SK-N-SH (cell line): Measurements from ENCODE around the gene NR6A1. TPM values are rescaled to one million over a fixed set of nuclear protein-coding genes. Genes with fewer than 3 reads are reported as not detected.

ENCODE experiments used
- CTCF ChIA-PET: fragments of 300-600, 350-600 bp; formaldehyde crosslinking; extraction: SDS; loops from one replicate; lab custom pipeline; 2021; lab: Yijun Ruan, JAX
- POLR2A ChIA-PET: fragments of 350-600 bp; sonication (Branson Sonifier 250); formaldehyde crosslinking; extraction: SDS; loops from one replicate; lab custom pipeline; 2020; ENCODE audit warnings: antibody characterized with exemption, inconsistent platforms; lab: Yijun Ruan, JAX
- DNase-seq: peaks from one replicate; pipeline ENCODE4 v3.0.0; 2012
- H2AFZ ChIP-seq: fragments of 200-600 bp; sonication (generic); 2 replicates; pipeline ENCODE4 v1.8.1; 2016; ENCODE audit warnings: antibody characterized with exemption, mild to moderate bottlenecking, low read depth
- H3F3A ChIP-seq: fragments of 200-600 bp; sonication (generic); replicated peaks from 2 replicates; pipeline ENCODE3; 2016; ENCODE audit warnings: antibody characterized with exemption, mild to moderate bottlenecking; ENCODE audit not compliant: insufficient read depth
- H3K27ac ChIP-seq, 2 experiments: fragments of 200-500 bp in 1 of 2; fragments of 200-600 bp in 1 of 2; sonication (Bioruptor generic) in 1 of 2; sonication (generic), shearing (Covaris generic) in 1 of 2; 2 replicates each; pipeline versions ENCODE4 v1.5.1 to v1.6.1; 2014 to 2016; ENCODE audit warnings: low read depth in 2 of 2, inconsistent platforms in 1 of 2, low read length in 1 of 2, mild to moderate bottlenecking in 1 of 2, mixed read lengths in 1 of 2
- H3K27me3 ChIP-seq: fragments of 200-600 bp; sonication (generic), shearing (Covaris generic); 2 replicates; pipeline ENCODE4 v1.6.1; 2016; ENCODE audit warnings: mixed run types; ENCODE audit not compliant: insufficient read depth
- H3K36me3 ChIP-seq, 2 experiments: fragments of 200-500 bp in 1 of 2; fragments of 200-600 bp in 1 of 2; sonication (Bioruptor generic) in 1 of 2; sonication (generic) in 1 of 2; replicated peaks in 1 of 2; 2 replicates each; pipeline versions ENCODE3 to v1.5.1; 2014 to 2016; ENCODE audit warnings: low read length in 1 of 2, mild to moderate bottlenecking in 1 of 2; ENCODE audit not compliant: insufficient read depth in 2 of 2, control insufficient read depth in 1 of 2
- H3K4me1 ChIP-seq, 2 experiments: fragments of 200-500 bp in 1 of 2; fragments of 200-600 bp in 1 of 2; sonication (Bioruptor generic) in 1 of 2; sonication (generic), shearing (Covaris generic) in 1 of 2; 2 replicates each; pipeline versions ENCODE4 v1.5.1 to v1.6.1; 2014 to 2016; ENCODE audit warnings: low read depth in 1 of 2, low read length in 1 of 2, mixed run types in 1 of 2; ENCODE audit not compliant: insufficient read depth in 2 of 2, control insufficient read depth in 1 of 2
- H3K4me2 ChIP-seq: fragments of 200-600 bp; sonication (generic), shearing (Covaris generic); 2 replicates; pipeline ENCODE4 v1.6.1; 2017; ENCODE audit warnings: mixed run types
- H3K4me3 ChIP-seq, 2 experiments: fragments of 200-500 bp in 1 of 2; fragments of 200-600 bp in 1 of 2; sonication (Bioruptor generic) in 1 of 2; sonication (generic), shearing (Covaris generic) in 1 of 2; 2 replicates each; pipeline versions ENCODE4 v1.5.1 to v1.8.1; 2014 to 2016; ENCODE audit warnings: low read depth in 2 of 2, inconsistent platforms in 1 of 2, low read length in 1 of 2, mild to moderate bottlenecking in 1 of 2, mixed read lengths in 1 of 2, moderate library complexity in 1 of 2
- H3K79me2 ChIP-seq: fragments of 200-600 bp; sonication (generic); 2 replicates; pipeline ENCODE4 v1.8.1; 2017; ENCODE audit warnings: mild to moderate bottlenecking; ENCODE audit not compliant: insufficient read depth
- H3K9ac ChIP-seq: fragments of 200-600 bp; sonication (generic); 2 replicates; pipeline ENCODE4 v1.6.1; 2017; ENCODE audit warnings: mixed run types
- H3K9me2 ChIP-seq: fragments of 200-600 bp; sonication (generic); 2 replicates; pipeline ENCODE4 v1.6.1; 2017; ENCODE audit warnings: mixed run types
- H3K9me3 ChIP-seq: fragments of 200-600 bp; sonication (generic); 2 replicates; pipeline ENCODE4 v1.6.1; 2017; ENCODE audit warnings: mixed run types, mild to moderate bottlenecking, moderate library complexity
- H4K20me1 ChIP-seq: fragments of 200-600 bp; sonication (generic); 2 replicates; pipeline ENCODE4 v1.6.1; 2017; ENCODE audit warnings: mild to moderate bottlenecking, mixed run types; ENCODE audit not compliant: insufficient read depth
- CHD2 ChIP-seq: fragments of 150-350 bp; IDR thresholded peaks from 2 replicates; pipeline ENCODE4 v1.6.1; 2018; ENCODE audit warnings: low read length; ENCODE audit not compliant: partially characterized antibody
- CTCF ChIP-seq: fragments of 200-600 bp; sonication (generic); IDR thresholded peaks from 2 replicates; pipeline ENCODE4 v1.6.1; 2017; ENCODE audit warnings: antibody characterized with exemption, mild to moderate bottlenecking, moderate library complexity
- ELF1 ChIP-seq: IDR thresholded peaks from 2 replicates; pipeline ENCODE4 v1.4.0; 2012
- EZH2phosphoT487 ChIP-seq: fragments of 200-600 bp; sonication (generic); IDR thresholded peaks from 2 replicates; pipeline ENCODE4 v1.6.1; 2017; ENCODE audit warnings: low read depth, mixed run types, mild to moderate bottlenecking, antibody characterized with exemption, moderate library complexity, borderline replicate concordance
- FOXJ3 ChIP-seq: sonication (generic); formaldehyde crosslinking; IDR thresholded peaks from 2 replicates; pipeline ENCODE4 v1.5.1; 2020; ENCODE audit warnings: mild to moderate bottlenecking, missing genetic modification reagents
- FOXM1 ChIP-seq: IDR thresholded peaks from 2 replicates; pipeline ENCODE4 v1.4.0; 2012; ENCODE audit warnings: low read depth, mild to moderate bottlenecking
- MAX ChIP-seq: IDR thresholded peaks from 2 replicates; pipeline ENCODE4 v1.4.0; 2012; ENCODE audit warnings: low read depth
- NRF1 ChIP-seq: IDR thresholded peaks from 2 replicates; pipeline ENCODE4 v1.6.1; 2012; ENCODE audit warnings: low read depth, mild to moderate bottlenecking, low read length
- PBX3 ChIP-seq: IDR thresholded peaks from 2 replicates; pipeline ENCODE4; 2012
- RAD21 ChIP-seq: IDR thresholded peaks from 2 replicates; pipeline ENCODE4 v1.6.1; 2012; ENCODE audit warnings: mild to moderate bottlenecking, low read length
- RXRA ChIP-seq: IDR thresholded peaks from 2 replicates; pipeline ENCODE4 v1.4.0; 2012; ENCODE audit warnings: low read depth, mild to moderate bottlenecking, borderline replicate concordance
- SIN3A ChIP-seq: IDR thresholded peaks from 2 replicates; pipeline ENCODE4 v1.6.1; 2012; ENCODE audit warnings: low read depth, mild to moderate bottlenecking, low read length, moderate library complexity, borderline replicate concordance
- TEAD4 ChIP-seq: IDR thresholded peaks from 2 replicates; pipeline ENCODE4 v1.4.0; 2012; ENCODE audit warnings: mild to moderate bottlenecking, borderline replicate concordance; ENCODE audit not compliant: insufficient read depth
- USF1 ChIP-seq: IDR thresholded peaks from 2 replicates; pipeline ENCODE4 v1.4.0; 2012; ENCODE audit warnings: low read depth, borderline replicate concordance
- YY1 ChIP-seq: IDR thresholded peaks from 2 replicates; pipeline ENCODE4 v1.4.0; 2012; ENCODE audit warnings: low read depth, mild to moderate bottlenecking
- WGBS: methylation state at CpG from one replicate; pipeline ENCODE4 v1.1.6; 2017; ENCODE audit warnings: low lambda C conversion rate; 5-methylcytosine and 5-hydroxymethylcytosine counted together
- polyA plus RNA-seq, 3 experiments: library from polyadenylated mRNA; depleted of rRNA; stranded (reverse); fragments of >200 nt; gene quantifications; 2 replicates each; pipeline ENCODE4 v1.2.3, GENCODE V29; 2012

NR6A1 gene
- polyA plus RNA-seq, 1 of the 3 experiments (the other 2 are of a cell fraction), result 1.2 TPM

- TF ChIP-seq CTCF (no peak), PBX3 (no peak)
Measured at GRCh38 chr9:124487260-124488182, 283.6 kb downstream of the NR6A1 start (continued).

- CTCF ChIA-PET, result interaction anchor here (1.0 to 1.5 kb wide), 3 partner anchors 50 to 94 kb away, joined by 3 read pairs; no protein-coding TSS in a partner anchor
- no peak for DNase-seq
- Histone ChIP-seq H3K9me2 (no peaks in the 10 kb centered on the region), H3K36me3 (no peaks in the 10 kb centered on the region)
- WGBS, result 70% methylated on average over 14 of the region's 17 CpGs
- TF ChIP-seq TEAD4 (no peak), NRF1 (no peak)
- TF ChIP-seq, all 33 proteins: peak for 0
- Histone ChIP-seq H3K4me2 (no peak overlapping the region), H3K9ac (no peak overlapping the region), H3K27ac (no peak overlapping the region), H3K4me1 (no peaks in the 10 kb centered on the region; a peak in 1 of 4 replicates), H3K79me2 (no peaks in the 10 kb centered on the region), H3K27me3 (no peaks in the 10 kb centered on the region; the same call in 1 of the 2 replicates), H2AFZ (no peak overlapping the region), H3F3A (no peaks in the 10 kb centered on the region), H4K20me1 (no peaks in the 10 kb centered on the region), H3K4me3 (no peak overlapping the region), H3K9me3 (no peaks in the 10 kb centered on the region)
- POLR2A ChIA-PET, result interaction anchor here (1.2 kb wide), 1 partner anchor 25 kb away, joined by 3 read pairs; no protein-coding TSS in a partner anchor
Measured at GRCh38 chr9:124486778-124487259, 284.3 kb downstream of the NR6A1 start.

- H3K27me3 ChIP-seq, result no peaks in the 10 kb centered on the region; the same call in 1 of the 2 replicates
- WGBS, result 83% methylated on average over 8 of the region's 15 CpGs
- no peak overlapping the region for H3K27ac ChIP-seq
- DNase-seq, result no peak
- H3K79me2 ChIP-seq, result no peaks in the 10 kb centered on the region
- no peaks in the 10 kb centered on the region for H4K20me1 ChIP-seq
- ChIA-PET POLR2A (no interaction called here), CTCF (interaction anchor here (1.2 to 1.5 kb wide), 3 partner anchors 11 to 51 kb away, joined by 3 to 4 read pairs (median 3); no protein-coding TSS in a partner anchor)
- no peak overlapping the region for H3K4me2 ChIP-seq
- H3K4me3 ChIP-seq, result no peak overlapping the region
- H3K9me2 ChIP-seq, result no peaks in the 10 kb centered on the region
- no peaks in the 10 kb centered on the region for H3F3A ChIP-seq
- no peak overlapping the region for H3K9ac ChIP-seq
- H3K36me3 ChIP-seq, result no peaks in the 10 kb centered on the region
- H3K4me1 ChIP-seq, result no peaks in the 10 kb centered on the region; a peak in 1 of 4 replicates
- H3K9me3 ChIP-seq, result no peaks in the 10 kb centered on the region
- no peak overlapping the region for H2AFZ ChIP-seq
- no peak for TF ChIP-seq CTCF
- no peak for TF ChIP-seq USF1
- TF ChIP-seq RAD21, result no peak
- no peak for TF ChIP-seq PBX3
- no peak for TF ChIP-seq FOXM1
- TF ChIP-seq RXRA, result no peak
- TF ChIP-seq MAX, result no peak
- TF ChIP-seq SIN3A, result no peak
- no peak for TF ChIP-seq EZH2phosphoT487
- no peak for TF ChIP-seq NRF1
- no peak for TF ChIP-seq TEAD4
- TF ChIP-seq YY1, result no peak
- no peak for TF ChIP-seq ELF1
- TF ChIP-seq FOXJ3 (CRISPR knock-in tag), result no peak
- TF ChIP-seq CHD2, result no peak
Measured at GRCh38 chr9:124485936-124486335, 285.2 kb downstream of the NR6A1 start.
